ENCODE data around the gene SLC45A1. TPM values are rescaled to one million over a fixed set of nuclear protein-coding genes. Genes with fewer than 3 reads are reported as not detected.

SLC45A1 gene
- total RNA-seq, 1 donor from 2014 or later, result 0.33 TPM

DNA sequence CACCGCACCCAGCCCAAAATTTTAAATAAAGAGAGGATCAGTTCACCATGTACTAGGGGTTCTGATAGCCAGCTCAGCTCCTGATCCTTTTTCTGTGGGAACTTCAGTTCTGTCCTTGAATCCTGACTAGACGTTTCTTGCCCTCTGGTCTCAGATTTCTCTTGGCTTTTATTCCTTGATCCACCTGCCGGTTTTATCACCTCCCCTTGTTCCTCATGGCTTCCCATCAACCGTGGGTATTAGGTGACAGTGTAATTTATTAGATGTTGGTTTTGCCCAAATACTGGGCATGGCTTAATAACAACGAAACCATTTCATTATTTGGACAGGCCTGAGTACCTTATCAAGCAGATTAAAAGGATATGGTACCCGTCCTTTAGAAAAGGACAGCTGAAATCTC is 22.5 kb downstream of the SLC45A1 start:
- POLR2A ChIA-PET, result no interaction called here
- H3K36me3 Mint-ChIP-seq (ENCODE audit: low read depth), result no peaks in the 10 kb centered on the region
- ATAC-seq (ENCODE audit: low read depth), result no peak

GRCh38 chr1:8342325-8342724 is 24.4 kb downstream of the SLC45A1 start:
- Mint-ChIP-seq H3K4me3 (no peak overlapping the region), H3K4me1 (no peaks in the 10 kb centered on the region), H3K9me3 (no peaks in the 10 kb centered on the region), H3K27ac (no peak overlapping the region), H3K36me3 (ENCODE audit: low read depth) (no peaks in the 10 kb centered on the region), H3K27me3 (no peaks in the 10 kb centered on the region)
- CTCF ChIA-PET, result no interaction called here
- POLR2A ChIA-PET, result no interaction called here
- no peak for DNase-seq
- intact Hi-C loops (cut with micrococcal nuclease), result no loop called here
- TF ChIP-seq, protein P1, sequence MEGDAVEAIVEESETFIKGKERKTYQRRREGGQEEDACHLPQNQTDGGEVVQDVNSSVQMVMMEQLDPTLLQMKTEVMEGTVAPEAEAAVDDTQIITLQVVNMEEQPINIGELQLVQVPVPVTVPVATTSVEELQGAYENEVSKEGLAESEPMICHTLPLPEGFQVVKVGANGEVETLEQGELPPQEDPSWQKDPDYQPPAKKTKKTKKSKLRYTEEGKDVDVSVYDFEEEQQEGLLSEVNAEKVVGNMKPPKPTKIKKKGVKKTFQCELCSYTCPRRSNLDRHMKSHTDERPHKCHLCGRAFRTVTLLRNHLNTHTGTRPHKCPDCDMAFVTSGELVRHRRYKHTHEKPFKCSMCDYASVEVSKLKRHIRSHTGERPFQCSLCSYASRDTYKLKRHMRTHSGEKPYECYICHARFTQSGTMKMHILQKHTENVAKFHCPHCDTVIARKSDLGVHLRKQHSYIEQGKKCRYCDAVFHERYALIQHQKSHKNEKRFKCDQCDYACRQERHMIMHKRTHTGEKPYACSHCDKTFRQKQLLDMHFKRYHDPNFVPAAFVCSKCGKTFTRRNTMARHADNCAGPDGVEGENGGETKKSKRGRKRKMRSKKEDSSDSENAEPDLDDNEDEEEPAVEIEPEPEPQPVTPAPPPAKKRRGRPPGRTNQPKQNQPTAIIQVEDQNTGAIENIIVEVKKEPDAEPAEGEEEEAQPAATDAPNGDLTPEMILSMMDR (IDR thresholded peaks at IDR 0.05), result no peak
- no peak for ATAC-seq (ENCODE audit: low read depth)

More for the DNA sequence above, 22.5 kb downstream of the SLC45A1 start:
- H3K27me3 Mint-ChIP-seq, result no peaks in the 10 kb centered on the region
- TF ChIP-seq, protein P1 (IDR thresholded peaks at IDR 0.05), result no peak
- no peak for DNase-seq
- CTCF ChIA-PET, result interaction anchor here (0.7 kb wide), 1 partner anchor 350 kb away, joined by 3 read pairs; no protein-coding TSS in a partner anchor
- intact Hi-C loops (cut with micrococcal nuclease), result no loop called here
- H3K4me3 Mint-ChIP-seq, result no peak overlapping the region
- H3K9me3 Mint-ChIP-seq, result peaks cover 2% of the 10 kb centered on the region
- H3K27ac Mint-ChIP-seq, result no peak overlapping the region
- H3K4me1 Mint-ChIP-seq, result no peaks in the 10 kb centered on the region

DNA sequence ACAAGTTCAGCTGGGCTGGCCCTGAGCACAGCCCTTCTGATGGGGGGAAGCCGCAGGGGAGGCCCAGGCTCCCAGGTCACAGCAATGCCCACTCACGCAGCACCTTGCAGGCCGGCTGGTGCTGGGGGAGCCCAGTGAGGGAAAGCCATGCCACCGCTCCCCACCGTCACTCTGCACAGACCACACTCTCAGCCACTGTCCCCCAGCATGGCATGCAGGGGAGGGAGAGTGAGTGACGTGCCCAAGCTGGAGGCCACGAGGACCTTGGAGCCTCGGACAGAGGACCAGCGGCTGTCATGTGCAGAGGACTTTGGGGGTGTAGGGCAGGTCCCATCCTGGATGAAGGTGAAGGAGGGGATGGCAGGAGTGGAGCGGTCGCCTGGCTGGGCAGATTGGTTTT is 25.1 kb downstream of the SLC45A1 start:
- DNase-seq (no peak), ATAC-seq (ENCODE audit: low read depth) (no peak)
- H3K4me3 Mint-ChIP-seq, result no peak overlapping the region
- ChIA-PET POLR2A (no interaction called here), CTCF (interaction anchor here (1.2 kb wide), 1 partner anchor 328 kb away, joined by 5 read pairs; no protein-coding TSS in a partner anchor)
- no peaks in the 10 kb centered on the region for H3K27me3 Mint-ChIP-seq
- H3K4me1 Mint-ChIP-seq, result no peaks in the 10 kb centered on the region
- intact Hi-C loops (cut with micrococcal nuclease), result no loop called here
- no peaks in the 10 kb centered on the region for H3K9me3 Mint-ChIP-seq
- H3K36me3 Mint-ChIP-seq (ENCODE audit: low read depth), result no peaks in the 10 kb centered on the region
- no peak overlapping the region for H3K27ac Mint-ChIP-seq
- TF ChIP-seq, protein P1 (IDR thresholded peaks at IDR 0.05), result no peak

- Mint-ChIP-seq H3K27ac (no peak overlapping the region), H3K4me1 (no peaks in the 10 kb centered on the region), H3K36me3 (ENCODE audit: low read depth) (no peaks in the 10 kb centered on the region), H3K4me3 (no peak overlapping the region), H3K27me3 (no peaks in the 10 kb centered on the region), H3K9me3 (no peaks in the 10 kb centered on the region)
- intact Hi-C loops (cut with micrococcal nuclease), result no loop called here
- TF ChIP-seq, protein P1 (IDR thresholded peaks at IDR 0.05), result no peak
- ChIA-PET CTCF (interaction anchor here (1.2 kb wide), 1 partner anchor 329 kb away, joined by 5 read pairs; no protein-coding TSS in a partner anchor), POLR2A (no interaction called here)
- no peak for ATAC-seq (ENCODE audit: low read depth)
- no peak for DNase-seq
Measured at GRCh38 chr1:8343464-8344001, 25.6 kb downstream of the SLC45A1 start.

- H3K4me3 Mint-ChIP-seq, result no peak overlapping the region
- ATAC-seq (ENCODE audit: low read depth), result no peak
- CTCF ChIA-PET, result interaction anchor here (1.0 to 2.7 kb wide), 2 partner anchors 326 to 329 kb away, joined by 3 to 13 read pairs; no protein-coding TSS in a partner anchor
- H3K27me3 Mint-ChIP-seq, result no peaks in the 10 kb centered on the region
- intact Hi-C loops (cut with micrococcal nuclease), result loop anchor here (5.0 kb wide), 1 partner anchor 678 kb away; no protein-coding TSS in a partner anchor
- no peak overlapping the region for H3K27ac Mint-ChIP-seq
- no peaks in the 10 kb centered on the region for H3K36me3 Mint-ChIP-seq (ENCODE audit: low read depth)
- POLR2A ChIA-PET, result no interaction called here
- TF ChIP-seq, protein P1 (IDR thresholded peaks at IDR 0.05), result no peak
- H3K9me3 Mint-ChIP-seq, result no peaks in the 10 kb centered on the region
- H3K4me1 Mint-ChIP-seq, result peaks cover 4% of the 10 kb centered on the region
- no peak for DNase-seq
Measured at GRCh38 chr1:8344893-8345507, 27.1 kb downstream of the SLC45A1 start.

Measured in activated B cell treated with CpG ODN at 0.5 μM for 24 hours (primary cell).